K562 (cell line): ENCODE measurements around the gene TTC13. TPM values are rescaled to one million over a fixed set of nuclear protein-coding genes. Genes with fewer than 3 reads are reported as not detected.
A peak's percentile ranks its signal among the peaks of the same experiment; 100 is the strongest.

Experiments used
- ATAC-seq: fragments of 200-7000 bp; cut with Tn5 transposase; 3 replicates; pipeline ENCODE4 v1.9.1; 2020; ENCODE audit warnings: moderate library complexity
- BruUV-seq: library from RNA; stranded (reverse); fragments of 400-500 nt; replicated peaks from 2 replicates; lab custom pipeline; 2021; lab: Mats Ljungman, UMichigan
- CTCF ChIA-PET: fragments of 300-600 bp; formaldehyde crosslinking; extraction: SDS; loops from one replicate; lab custom pipeline; 2021; ENCODE audit warnings: low intra/inter-chr PET ratio; lab: Yijun Ruan, JAX
- POLR2A ChIA-PET: fragments of 300-600, 350-650 bp; sonication (Branson Sonifier 250); formaldehyde crosslinking; extraction: SDS; loops from one replicate; lab custom pipeline; 2021; ENCODE audit warnings: antibody characterized with exemption, inconsistent platforms; lab: Yijun Ruan, JAX
- DNase-seq, 4 experiments: peaks; one replicate each; pipeline versions ENCODE4 v3.0.0 to v3.0.0-alpha.2; 2011 to 2018; ENCODE audit warnings: low spot score in 3 of 4, mixed read lengths in 3 of 4; ENCODE audit errors: extremely low read depth in 1 of 4
- FAIRE-seq: peaks from 2 replicates; lab custom pipeline; 2011; peaks lifted over from hg19 to GRCh38; lab: Jason Lieb, UNC
- H2AFZ ChIP-seq: 2 replicates; pipeline ENCODE4 v1.6.0; 2011; ENCODE audit warnings: low read depth, low read length, control low read depth, inconsistent platforms
- H3K27ac ChIP-seq: fragments of 200-600 bp; 3 replicates; pipeline ENCODE4 v1.8.0; 2011; ENCODE audit warnings: low read depth, mild to moderate bottlenecking, control low read depth, inconsistent platforms, low read length, moderate library complexity, mixed read lengths; ENCODE audit errors: extremely low read depth
- H3K27me3 ChIP-seq, 2 experiments: fragments of 300-600 bp in 1 of 2; 2 replicates in 1 of 2; 3 replicates in 1 of 2; pipeline versions ENCODE4 v1.6.0 to v1.8.0; 2011; ENCODE audit warnings: inconsistent platforms in 2 of 2, low read length in 2 of 2, mild to moderate bottlenecking in 1 of 2, mixed read lengths in 1 of 2, moderate library complexity in 1 of 2; ENCODE audit not compliant: control insufficient read depth in 2 of 2, insufficient read depth in 2 of 2
- H3K36me3 ChIP-seq: fragments of 300-600 bp; 3 replicates; pipeline ENCODE4 v1.8.0; 2011; ENCODE audit warnings: mild to moderate bottlenecking, low read length, inconsistent platforms; ENCODE audit not compliant: control insufficient read depth, insufficient read depth
- H3K4me1 ChIP-seq, 2 experiments: fragments of 200-600 bp in 1 of 2; replicated peaks in 1 of 2; 2 replicates in 1 of 2; 3 replicates in 1 of 2; pipeline versions ENCODE4 v1.5.1 to v1.8.0; 2011; ENCODE audit warnings: inconsistent platforms in 2 of 2, low read length in 2 of 2, mild to moderate bottlenecking in 1 of 2, mixed read lengths in 1 of 2, moderate library complexity in 1 of 2; ENCODE audit not compliant: control insufficient read depth in 2 of 2, insufficient read depth in 2 of 2
- H3K4me2 ChIP-seq: 2 replicates; pipeline ENCODE4 v1.6.1; 2011; ENCODE audit warnings: low read length, control low read depth, inconsistent platforms, mixed read lengths; ENCODE audit not compliant: insufficient read depth
- H3K4me3 ChIP-seq: fragments of 200-600 bp; sonication (generic), shearing (Covaris generic); 2 replicates; pipeline ENCODE4 v1.5.1; 2016; ENCODE audit warnings: control low read depth, inconsistent platforms
- H3K79me2 ChIP-seq: fragments of 200-600 bp; 3 replicates; pipeline ENCODE4 v1.8.0; 2011; ENCODE audit warnings: low read length, inconsistent platforms; ENCODE audit not compliant: control insufficient read depth, insufficient read depth
- H3K9ac ChIP-seq, 2 experiments: 2 replicates each; pipeline versions ENCODE4 v1.6.0 to v1.6.1; 2011; ENCODE audit warnings: low read depth in 2 of 2, low read length in 2 of 2, control low read depth in 1 of 2, inconsistent platforms in 1 of 2, mild to moderate bottlenecking in 1 of 2, mixed read lengths in 1 of 2; ENCODE audit not compliant: insufficient read depth in 1 of 2
- H3K9me1 ChIP-seq: one replicate; pipeline ENCODE4 v1.6.0; 2011; ENCODE audit warnings: inconsistent platforms, mild to moderate bottlenecking, low read length, moderate library complexity; ENCODE audit not compliant: control insufficient read depth, insufficient read depth
- H3K9me3 ChIP-seq: replicated peaks from 2 replicates; pipeline ENCODE4 v1.5.1; 2011; ENCODE audit warnings: low read depth, low read length, inconsistent platforms; ENCODE audit not compliant: control insufficient read depth, insufficient read depth
- H4K20me1 ChIP-seq: replicated peaks from 2 replicates; pipeline ENCODE4 v1.6.1; 2011; ENCODE audit warnings: low read length, inconsistent platforms, mixed read lengths; ENCODE audit not compliant: control insufficient read depth, insufficient read depth
- CREB1 ChIP-seq, 2 experiments: sonication (generic) in 1 of 2; formaldehyde crosslinking in 1 of 2; IDR thresholded peaks; 2 replicates each; pipeline versions ENCODE4 v1.6.1 to v1.8.0; 2012 to 2022; ENCODE audit warnings: inconsistent platforms in 1 of 2, mild to moderate bottlenecking in 1 of 2, missing genetic modification reagents in 1 of 2, moderate library complexity in 1 of 2
- MAZ ChIP-seq, 2 experiments: fragments of 450-650 bp in 1 of 2; sonication (generic) in 1 of 2; formaldehyde crosslinking; IDR thresholded peaks in 1 of 2; conservative IDR thresholded peaks in 1 of 2; 2 replicates each; pipeline versions ENCODE4 v1.4.0 to v1.5.0; 2020; ENCODE audit warnings: mild to moderate bottlenecking in 1 of 2, missing genetic modification reagents in 1 of 2
- SMAD2 ChIP-seq: fragments of 150-350 bp; IDR thresholded peaks from 2 replicates; pipeline ENCODE4 v1.6.1; 2014; ENCODE audit warnings: low read depth, mild to moderate bottlenecking, low read length
- ZBTB33 ChIP-seq: sonication (generic); formaldehyde crosslinking; IDR thresholded peaks from 2 replicates; pipeline ENCODE4 v1.8.1; 2023; ENCODE audit warnings: mild to moderate bottlenecking, missing genetic modification reagents
- WGBS: fragments of 100-300 bp; shearing (Covaris generic); methylation state at CpG from one replicate; pipeline ENCODE4 v1.1.6; 2016; ENCODE audit warnings: low coverage, mixed read lengths; ENCODE audit not compliant: insufficient coverage; ENCODE audit errors: missing lambda C conversion rate; 5-methylcytosine and 5-hydroxymethylcytosine counted together
- in situ Hi-C: fragments of 300-500 bp; cut with MboI; formaldehyde crosslinking; loops from 4 replicates; pipeline ENCODE4 v1.15.0; 2018; ENCODE audit warnings: inconsistent platforms, mixed read lengths
- intact Hi-C: fragments of 100-400 bp; cut with micrococcal nuclease; formaldehyde crosslinking; loops from 2 replicates; pipeline ENCODE4 v1.14.2; 2022
- polyA plus RNA-seq, 8 experiments: library from polyadenylated mRNA; depleted of rRNA in 4 of 8; stranded (reverse) in 5 of 8; unstranded in 3 of 8; fragments of >200 nt; fragmentation: Nextera tagmentation in 2 of 8; fragmentation: Illumina TruSeq in 1 of 8; extraction: Ambion mirVana in 2 of 8; extraction: Trizol in 1 of 8; gene quantifications; 2 replicates each; pipeline versions ENCODE4 v1.2.1 to v1.2.3, GENCODE V29; 2011 to 2014; ENCODE audit warnings: inconsistent platforms in 1 of 8, missing spikeins in 1 of 8
- total RNA-seq, 7 experiments: library from RNA; depleted of rRNA in 6 of 7; stranded (reverse); fragments of >200 nt in 6 of 7; fragmentation: Illumina TruSeq in 2 of 7; extraction: Trizol in 2 of 7; gene quantifications; 2 replicates each; pipeline versions ENCODE4 v1.2.1 to v1.2.3, GENCODE V29; 2011 to 2021; ENCODE audit warnings: low replicate concordance in 1 of 7
- TF ChIP-seq, protein P1 (sequence below): fragments of 450-650 bp; IDR thresholded peaks from 2 replicates; pipeline ENCODE4 v1.6.1; 2016; ENCODE audit warnings: borderline replicate concordance
- TF ChIP-seq, protein P2 (sequence below): sonication (generic); formaldehyde crosslinking; IDR thresholded peaks from 2 replicates; pipeline ENCODE4 v1.8.0; 2022; ENCODE audit warnings: missing genetic modification reagents, mild to moderate bottlenecking, moderate library complexity, borderline replicate concordance
- TF ChIP-seq, protein P3 (sequence below), 3 experiments: IDR thresholded peaks in 2 of 3; conservative IDR thresholded peaks in 1 of 3; 2 replicates each; pipeline ENCODE4 v1.5.1; 2011 to 2012; ENCODE audit warnings: low read length in 3 of 3, mild to moderate bottlenecking in 3 of 3, control low read depth in 2 of 3, improper control_type of control experiment in 1 of 3, inconsistent platforms in 1 of 3, low read depth in 1 of 3, mixed read lengths in 1 of 3, moderate library complexity in 1 of 3; ENCODE audit not compliant: insufficient read depth in 2 of 3

Gene TTC13
- total and polyA plus RNA-seq, 9 of the 15 experiments (the other 6 are each of a cell fraction or from before 2014, with no cell fraction given): 1.7 to 13.8 (median 9.6) TPM

- TF ChIP-seq, protein P1, sequence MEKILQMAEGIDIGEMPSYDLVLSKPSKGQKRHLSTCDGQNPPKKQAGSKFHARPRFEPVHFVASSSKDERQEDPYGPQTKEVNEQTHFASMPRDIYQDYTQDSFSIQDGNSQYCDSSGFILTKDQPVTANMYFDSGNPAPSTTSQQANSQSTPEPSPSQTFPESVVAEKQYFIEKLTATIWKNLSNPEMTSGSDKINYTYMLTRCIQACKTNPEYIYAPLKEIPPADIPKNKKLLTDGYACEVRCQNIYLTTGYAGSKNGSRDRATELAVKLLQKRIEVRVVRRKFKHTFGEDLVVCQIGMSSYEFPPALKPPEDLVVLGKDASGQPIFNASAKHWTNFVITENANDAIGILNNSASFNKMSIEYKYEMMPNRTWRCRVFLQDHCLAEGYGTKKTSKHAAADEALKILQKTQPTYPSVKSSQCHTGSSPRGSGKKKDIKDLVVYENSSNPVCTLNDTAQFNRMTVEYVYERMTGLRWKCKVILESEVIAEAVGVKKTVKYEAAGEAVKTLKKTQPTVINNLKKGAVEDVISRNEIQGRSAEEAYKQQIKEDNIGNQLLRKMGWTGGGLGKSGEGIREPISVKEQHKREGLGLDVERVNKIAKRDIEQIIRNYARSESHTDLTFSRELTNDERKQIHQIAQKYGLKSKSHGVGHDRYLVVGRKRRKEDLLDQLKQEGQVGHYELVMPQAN: no peak
Observed at GRCh38 chr1:230979389-230979716, 692 bp upstream of the TTC13 start (continued).

GRCh38 chr1:230977761-230978490 is 735 bp downstream of the TTC13 start:
- WGBS: 2% methylated on average over 44 of the region's 52 CpGs
- peak; percentile 2; the same call in 2 of the 3 replicates for ATAC-seq
- FAIRE-seq: no peak
- POLR2A ChIA-PET: interaction anchor here (0.6 to 2.7 kb wide), 7 partner anchors 9 to 195 kb away, joined by 3 to 9 read pairs (median 3); no protein-coding TSS in a partner anchor
- intact Hi-C loops (loop anchor here (2.0 to 5.0 kb wide), 5 partner anchors 61 to 181 kb away; partner anchors contain the start of gene C1orf198), in situ Hi-C loops (no loop called here)
- Histone ChIP-seq H3K4me2 (peak overlapping the region; percentile 92), H3K27ac (peak overlapping the region; percentile 75; the same call in 2 of the 3 replicates), H3K4me1 (peaks cover 19 to 35% of the 10 kb centered on the region in 2 experiments; a peak in 4 of 5 replicates), H3K9me1 (no peaks in the 10 kb centered on the region), H2AFZ (peak overlapping the region; percentile 3; the same call in 1 of the 2 replicates), H4K20me1 (peaks cover under 1% of the 10 kb centered on the region; the same call in 1 of the 2 replicates), H3K79me2 (peaks cover 63% of the 10 kb centered on the region), H3K27me3 (no peaks in the 10 kb centered on the region), H3K4me3 (peak overlapping the region; percentile 62), H3K36me3 (peaks cover 39% of the 10 kb centered on the region), H3K9ac (peak overlapping the region; percentile 40 to 91), H3K9me3 (no peaks in the 10 kb centered on the region; the same call in 1 of the 2 replicates)
- no TSS peak for BruUV-seq
- peak; percentile 40 to 66 (median 57) for DNase-seq
- CTCF ChIA-PET: interaction anchor here (0.5 kb wide), 1 partner anchor 559 kb away, joined by 3 read pairs; no protein-coding TSS in a partner anchor
- TF ChIP-seq MAZ (CRISPR knock-in tag; conservative IDR thresholded peaks at IDR 0.05 in 1 of 2, IDR thresholded peaks at IDR 0.05 in 1 of 2) (peak in 1 of 2 experiments; percentile 11; a peak in 1 of 4 replicates), ZBTB33 (0 out of 2 replicates have a peak, but pooled peaks have one; percentile 11), CREB1 (IDR thresholded peaks at IDR 0.05) (0 out of 2 replicates have a peak, but pooled peaks have one; percentile 12), CREB1 (CRISPR knock-in tag; IDR thresholded peaks at IDR 0.05) (no peak), SMAD2 (no peak)
- TF ChIP-seq, protein P2, sequence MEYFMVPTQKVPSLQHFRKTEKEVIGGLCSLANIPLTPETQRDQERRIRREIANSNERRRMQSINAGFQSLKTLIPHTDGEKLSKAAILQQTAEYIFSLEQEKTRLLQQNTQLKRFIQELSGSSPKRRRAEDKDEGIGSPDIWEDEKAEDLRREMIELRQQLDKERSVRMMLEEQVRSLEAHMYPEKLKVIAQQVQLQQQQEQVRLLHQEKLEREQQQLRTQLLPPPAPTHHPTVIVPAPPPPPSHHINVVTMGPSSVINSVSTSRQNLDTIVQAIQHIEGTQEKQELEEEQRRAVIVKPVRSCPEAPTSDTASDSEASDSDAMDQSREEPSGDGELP (CRISPR knock-in tag): 0 out of 2 replicates have a peak, but pooled peaks have one; percentile 12
- TF ChIP-seq, protein P3, sequence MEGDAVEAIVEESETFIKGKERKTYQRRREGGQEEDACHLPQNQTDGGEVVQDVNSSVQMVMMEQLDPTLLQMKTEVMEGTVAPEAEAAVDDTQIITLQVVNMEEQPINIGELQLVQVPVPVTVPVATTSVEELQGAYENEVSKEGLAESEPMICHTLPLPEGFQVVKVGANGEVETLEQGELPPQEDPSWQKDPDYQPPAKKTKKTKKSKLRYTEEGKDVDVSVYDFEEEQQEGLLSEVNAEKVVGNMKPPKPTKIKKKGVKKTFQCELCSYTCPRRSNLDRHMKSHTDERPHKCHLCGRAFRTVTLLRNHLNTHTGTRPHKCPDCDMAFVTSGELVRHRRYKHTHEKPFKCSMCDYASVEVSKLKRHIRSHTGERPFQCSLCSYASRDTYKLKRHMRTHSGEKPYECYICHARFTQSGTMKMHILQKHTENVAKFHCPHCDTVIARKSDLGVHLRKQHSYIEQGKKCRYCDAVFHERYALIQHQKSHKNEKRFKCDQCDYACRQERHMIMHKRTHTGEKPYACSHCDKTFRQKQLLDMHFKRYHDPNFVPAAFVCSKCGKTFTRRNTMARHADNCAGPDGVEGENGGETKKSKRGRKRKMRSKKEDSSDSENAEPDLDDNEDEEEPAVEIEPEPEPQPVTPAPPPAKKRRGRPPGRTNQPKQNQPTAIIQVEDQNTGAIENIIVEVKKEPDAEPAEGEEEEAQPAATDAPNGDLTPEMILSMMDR (IDR thresholded peaks at IDR 0.05 in 2 of 3, conservative IDR thresholded peaks at IDR 0.05 in 1 of 3; ENCODE audit: insufficient read depth in 2 of 3, low read depth in 1 of 3, low read length in 3 of 3): 0 out of 6 replicates have a peak, but pooled peaks of 1 of the 3 experiments have one; percentile 1
